Endothelial cell (in vitro differentiated cells): ENCODE data around the gene CENPM. TPM values are rescaled to one million over a fixed set of nuclear protein-coding genes. Genes with fewer than 3 reads are reported as not detected.

ENCODE experiments used
- DNase-seq: peaks from one replicate; pipeline ENCODE4 v3.0.0; 2021; ENCODE audit warnings: low spot score
- H3K27ac Mint-ChIP-seq: one replicate; pipeline ENCODE4 v1.8.0; 2021; ENCODE audit warnings: mixed read lengths, inconsistent platforms; ENCODE audit not compliant: unreplicated experiment
- H3K27me3 Mint-ChIP-seq: one replicate; pipeline ENCODE4 v1.8.0; 2021; ENCODE audit warnings: mild to moderate bottlenecking, moderate library complexity, mixed read lengths, inconsistent platforms; ENCODE audit not compliant: unreplicated experiment
- H3K36me3 Mint-ChIP-seq: one replicate; pipeline ENCODE4 v1.8.0; 2021; ENCODE audit warnings: mild to moderate bottlenecking, low read depth, mixed read lengths, inconsistent platforms; ENCODE audit not compliant: unreplicated experiment
- H3K4me1 Mint-ChIP-seq: one replicate; pipeline ENCODE4 v1.8.0; 2021; ENCODE audit warnings: mild to moderate bottlenecking, mixed read lengths, inconsistent platforms; ENCODE audit not compliant: unreplicated experiment
- H3K4me3 Mint-ChIP-seq: one replicate; pipeline ENCODE4 v1.8.0; 2021; ENCODE audit warnings: mild to moderate bottlenecking, mixed read lengths, inconsistent platforms; ENCODE audit not compliant: unreplicated experiment
- H3K9me3 Mint-ChIP-seq: one replicate; pipeline ENCODE4 v1.8.0; 2021; ENCODE audit warnings: mixed read lengths, inconsistent platforms; ENCODE audit not compliant: unreplicated experiment
- total RNA-seq: library from RNA; stranded (reverse); fragmentation: NEBNext Ultra II Directional; extraction: Animal tissue kit (Norgen Biotek cat#: 25700); gene quantifications from one replicate; pipeline ENCODE4 v1.2.1, GENCODE V29; 2021; ENCODE audit not compliant: unreplicated experiment
- TF ChIP-seq, protein P1 (sequence below): fragments of 200-600 bp; sonication (generic); IDR thresholded peaks from one replicate; pipeline ENCODE4 v1.5.0; 2021; ENCODE audit warnings: antibody characterized with exemption; ENCODE audit not compliant: unreplicated experiment

CENPM gene
- total RNA-seq, 1 donor from 2014 or later, result 5.2 TPM

DNA sequence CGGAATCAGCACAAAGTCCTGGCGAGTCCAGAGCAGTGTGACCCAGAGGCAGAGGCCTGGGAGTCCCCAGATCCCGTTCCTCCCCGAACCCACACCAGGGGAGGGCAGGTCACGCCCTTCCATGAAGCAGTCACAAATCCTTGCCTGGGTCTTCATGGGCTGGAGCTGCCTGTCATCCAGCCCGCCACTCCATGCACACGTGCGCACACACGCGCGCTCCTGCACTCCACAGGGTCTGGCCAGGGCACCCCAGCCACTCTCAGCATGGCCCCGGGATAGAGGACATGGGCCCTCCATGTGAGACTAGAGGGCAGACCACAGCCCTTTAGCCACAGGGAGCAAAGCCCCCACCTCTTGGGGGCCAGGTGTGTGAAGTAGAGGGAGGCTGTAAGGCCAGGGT, 14.6 kb downstream of the CENPM start:
- no peak for DNase-seq
- Mint-ChIP-seq H3K9me3 (no peaks in the 10 kb centered on the region), H3K27ac (no peak overlapping the region), H3K27me3 (peaks cover 4% of the 10 kb centered on the region), H3K36me3 (no peaks in the 10 kb centered on the region), H3K4me3 (no peak overlapping the region), H3K4me1 (no peaks in the 10 kb centered on the region)
- TF ChIP-seq, protein P1, sequence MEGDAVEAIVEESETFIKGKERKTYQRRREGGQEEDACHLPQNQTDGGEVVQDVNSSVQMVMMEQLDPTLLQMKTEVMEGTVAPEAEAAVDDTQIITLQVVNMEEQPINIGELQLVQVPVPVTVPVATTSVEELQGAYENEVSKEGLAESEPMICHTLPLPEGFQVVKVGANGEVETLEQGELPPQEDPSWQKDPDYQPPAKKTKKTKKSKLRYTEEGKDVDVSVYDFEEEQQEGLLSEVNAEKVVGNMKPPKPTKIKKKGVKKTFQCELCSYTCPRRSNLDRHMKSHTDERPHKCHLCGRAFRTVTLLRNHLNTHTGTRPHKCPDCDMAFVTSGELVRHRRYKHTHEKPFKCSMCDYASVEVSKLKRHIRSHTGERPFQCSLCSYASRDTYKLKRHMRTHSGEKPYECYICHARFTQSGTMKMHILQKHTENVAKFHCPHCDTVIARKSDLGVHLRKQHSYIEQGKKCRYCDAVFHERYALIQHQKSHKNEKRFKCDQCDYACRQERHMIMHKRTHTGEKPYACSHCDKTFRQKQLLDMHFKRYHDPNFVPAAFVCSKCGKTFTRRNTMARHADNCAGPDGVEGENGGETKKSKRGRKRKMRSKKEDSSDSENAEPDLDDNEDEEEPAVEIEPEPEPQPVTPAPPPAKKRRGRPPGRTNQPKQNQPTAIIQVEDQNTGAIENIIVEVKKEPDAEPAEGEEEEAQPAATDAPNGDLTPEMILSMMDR, result no peak

- no peak overlapping the region for H3K4me3 Mint-ChIP-seq
- H3K36me3 Mint-ChIP-seq, result no peaks in the 10 kb centered on the region
- H3K9me3 Mint-ChIP-seq, result no peaks in the 10 kb centered on the region
- peaks cover 6% of the 10 kb centered on the region for H3K27me3 Mint-ChIP-seq
- TF ChIP-seq, protein P1, result no peak
- no peaks in the 10 kb centered on the region for H3K4me1 Mint-ChIP-seq
- no peak overlapping the region for H3K27ac Mint-ChIP-seq
- no peak for DNase-seq
These were observed 15.2 kb downstream of the CENPM start for GRCh38 chr22:41931701-41932269.

- no peak for DNase-seq
- no peak overlapping the region for H3K27ac Mint-ChIP-seq
- TF ChIP-seq, protein P1, result no peak
- no peak overlapping the region for H3K4me3 Mint-ChIP-seq
- H3K4me1 Mint-ChIP-seq, result no peaks in the 10 kb centered on the region
- H3K9me3 Mint-ChIP-seq, result no peaks in the 10 kb centered on the region
- peaks cover 12% of the 10 kb centered on the region for H3K27me3 Mint-ChIP-seq
- H3K36me3 Mint-ChIP-seq, result no peaks in the 10 kb centered on the region
These were observed 17.5 kb downstream of the CENPM start for GRCh38 chr22:41929418-41929810.

GRCh38 chr22:41928593-41929417, 18.1 kb downstream of the CENPM start:
- Mint-ChIP-seq H3K27me3 (peaks cover 12% of the 10 kb centered on the region), H3K36me3 (no peaks in the 10 kb centered on the region), H3K27ac (no peak overlapping the region), H3K9me3 (no peaks in the 10 kb centered on the region), H3K4me1 (no peaks in the 10 kb centered on the region), H3K4me3 (no peak overlapping the region)
- TF ChIP-seq, protein P1, result no peak
- DNase-seq, result no peak

GRCh38 chr22:41927813-41928212, 19.1 kb downstream of the CENPM start:
- H3K27me3 Mint-ChIP-seq, result peaks cover 11% of the 10 kb centered on the region
- TF ChIP-seq, protein P1, result no peak
- no peaks in the 10 kb centered on the region for H3K9me3 Mint-ChIP-seq
- H3K4me3 Mint-ChIP-seq, result no peak overlapping the region
- no peaks in the 10 kb centered on the region for H3K4me1 Mint-ChIP-seq
- no peak for DNase-seq
- H3K27ac Mint-ChIP-seq, result peak overlapping the region; percentile 27
- H3K36me3 Mint-ChIP-seq, result no peaks in the 10 kb centered on the region
